ENCODE measurements around the gene GRIN2A.
"Not testable (repeated sequence)": the region's sequence is repeated elsewhere in the genome, so short reads cannot be mapped to it uniquely, and the experiment has no call there.

The GRIN2A gene

GRCh38 chr16:9906218-9906617 lies 276.0 kb downstream of the GRIN2A start:
- Histone ChIP-seq H3K4me1 (ENCODE audit: control insufficient read depth, insufficient read depth, low read length, unreplicated experiment) (no peaks in the 10 kb centered on the region), H3K27me3 (ENCODE audit: insufficient read depth, low read length) (no peaks in the 10 kb centered on the region), H2AFZ (ENCODE audit: low read length, unreplicated experiment) (no peak overlapping the region), H3K4me3 (ENCODE audit: low read depth, low read length) (no peak overlapping the region), H3K27ac (ENCODE audit: low read depth, low read length) (no peak overlapping the region), H3K36me3 (ENCODE audit: insufficient read depth, low read length) (no peaks in the 10 kb centered on the region), H3K79me2 (ENCODE audit: control insufficient read depth, insufficient read depth, low read length, unreplicated experiment) (no peaks in the 10 kb centered on the region)

GRCh38 chr16:9904526-9904925 lies 277.7 kb downstream of the GRIN2A start:
- H3K4me3 ChIP-seq (ENCODE audit: low read depth, low read length), result no peak overlapping the region
- no peak overlapping the region for H2AFZ ChIP-seq (ENCODE audit: low read length, unreplicated experiment)
- H3K27ac ChIP-seq (ENCODE audit: low read depth, low read length), result no peak overlapping the region
- no peaks in the 10 kb centered on the region for H3K27me3 ChIP-seq (ENCODE audit: insufficient read depth, low read length)
- no peaks in the 10 kb centered on the region for H3K4me1 ChIP-seq (ENCODE audit: control insufficient read depth, insufficient read depth, low read length, unreplicated experiment)
- no peaks in the 10 kb centered on the region for H3K36me3 ChIP-seq (ENCODE audit: insufficient read depth, low read length)
- H3K79me2 ChIP-seq (ENCODE audit: control insufficient read depth, insufficient read depth, low read length, unreplicated experiment), result no peaks in the 10 kb centered on the region

GRCh38 chr16:9900576-9900975 lies 281.7 kb downstream of the GRIN2A start:
- Histone ChIP-seq H3K27me3 (ENCODE audit: insufficient read depth, low read length) (no peaks in the 10 kb centered on the region), H3K79me2 (ENCODE audit: control insufficient read depth, insufficient read depth, low read length, unreplicated experiment) (no peaks in the 10 kb centered on the region), H3K4me1 (ENCODE audit: control insufficient read depth, insufficient read depth, low read length, unreplicated experiment) (no peaks in the 10 kb centered on the region), H2AFZ (ENCODE audit: low read length, unreplicated experiment) (no peak overlapping the region), H3K4me3 (ENCODE audit: low read depth, low read length) (no peak overlapping the region), H3K27ac (ENCODE audit: low read depth, low read length) (no peak overlapping the region), H3K36me3 (ENCODE audit: insufficient read depth, low read length) (no peaks in the 10 kb centered on the region)

GRCh38 chr16:9898555-9898954 lies 283.7 kb downstream of the GRIN2A start:
- Histone ChIP-seq H3K4me3 (ENCODE audit: low read depth, low read length) (no peak overlapping the region), H3K36me3 (ENCODE audit: insufficient read depth, low read length) (no peaks in the 10 kb centered on the region), H3K79me2 (ENCODE audit: control insufficient read depth, insufficient read depth, low read length, unreplicated experiment) (no peaks in the 10 kb centered on the region), H3K4me1 (ENCODE audit: control insufficient read depth, insufficient read depth, low read length, unreplicated experiment) (no peaks in the 10 kb centered on the region), H3K27me3 (ENCODE audit: insufficient read depth, low read length) (no peaks in the 10 kb centered on the region), H2AFZ (ENCODE audit: low read length, unreplicated experiment) (no peak overlapping the region), H3K27ac (ENCODE audit: low read depth, low read length) (no peak overlapping the region)

GRCh38 chr16:9898124-9898523 lies 284.1 kb downstream of the GRIN2A start:
- Histone ChIP-seq H3K79me2 (ENCODE audit: control insufficient read depth, insufficient read depth, low read length, unreplicated experiment) (no peaks in the 10 kb centered on the region), H3K4me3 (ENCODE audit: low read depth, low read length) (no peak overlapping the region), H3K27ac (ENCODE audit: low read depth, low read length) (no peak overlapping the region), H3K27me3 (ENCODE audit: insufficient read depth, low read length) (no peaks in the 10 kb centered on the region), H3K4me1 (ENCODE audit: control insufficient read depth, insufficient read depth, low read length, unreplicated experiment) (no peaks in the 10 kb centered on the region), H3K36me3 (ENCODE audit: insufficient read depth, low read length) (no peaks in the 10 kb centered on the region), H2AFZ (ENCODE audit: low read length, unreplicated experiment) (no peak overlapping the region)

GRCh38 chr16:9895817-9896216 lies 286.4 kb downstream of the GRIN2A start:
- no peaks in the 10 kb centered on the region for H3K79me2 ChIP-seq (ENCODE audit: control insufficient read depth, insufficient read depth, low read length, unreplicated experiment)
- H3K27me3 ChIP-seq (ENCODE audit: insufficient read depth, low read length), result no peaks in the 10 kb centered on the region
- H3K27ac ChIP-seq (ENCODE audit: low read depth, low read length), result no peak overlapping the region
- no peak overlapping the region for H2AFZ ChIP-seq (ENCODE audit: low read length, unreplicated experiment)
- no peaks in the 10 kb centered on the region for H3K4me1 ChIP-seq (ENCODE audit: control insufficient read depth, insufficient read depth, low read length, unreplicated experiment)
- no peaks in the 10 kb centered on the region for H3K36me3 ChIP-seq (ENCODE audit: insufficient read depth, low read length)
- no peak overlapping the region for H3K4me3 ChIP-seq (ENCODE audit: low read depth, low read length)

GRCh38 chr16:9885876-9886275 lies 296.4 kb downstream of the GRIN2A start:
- Histone ChIP-seq H3K4me1 (ENCODE audit: control insufficient read depth, insufficient read depth, low read length, unreplicated experiment) (no peaks in the 10 kb centered on the region), H3K27ac (ENCODE audit: low read depth, low read length) (no peak overlapping the region), H2AFZ (ENCODE audit: low read length, unreplicated experiment) (no peak overlapping the region), H3K79me2 (ENCODE audit: control insufficient read depth, insufficient read depth, low read length, unreplicated experiment) (no peaks in the 10 kb centered on the region), H3K4me3 (ENCODE audit: low read depth, low read length) (no peak overlapping the region), H3K27me3 (ENCODE audit: insufficient read depth, low read length) (no peaks in the 10 kb centered on the region), H3K36me3 (ENCODE audit: insufficient read depth, low read length) (no peaks in the 10 kb centered on the region)

- Histone ChIP-seq H3K36me3 (ENCODE audit: insufficient read depth, low read length) (no peaks in the 10 kb centered on the region), H3K4me1 (ENCODE audit: control insufficient read depth, insufficient read depth, low read length, unreplicated experiment) (no peaks in the 10 kb centered on the region), H3K27me3 (ENCODE audit: insufficient read depth, low read length) (no peaks in the 10 kb centered on the region), H2AFZ (ENCODE audit: low read length, unreplicated experiment) (no peak overlapping the region), H3K27ac (ENCODE audit: low read depth, low read length) (no peak overlapping the region), H3K79me2 (ENCODE audit: control insufficient read depth, insufficient read depth, low read length, unreplicated experiment) (no peaks in the 10 kb centered on the region), H3K4me3 (ENCODE audit: low read depth, low read length) (no peak overlapping the region)
Observed at GRCh38 chr16:9885467-9885866, 296.8 kb downstream of the GRIN2A start.

- H3K79me2 ChIP-seq (ENCODE audit: control insufficient read depth, insufficient read depth, low read length, unreplicated experiment); H3K36me3 ChIP-seq (ENCODE audit: insufficient read depth, low read length); H3K27me3 ChIP-seq (ENCODE audit: insufficient read depth, low read length); H3K4me1 ChIP-seq (ENCODE audit: control insufficient read depth, insufficient read depth, low read length, unreplicated experiment); H3K4me3 ChIP-seq (ENCODE audit: low read depth, low read length); H3K27ac ChIP-seq (ENCODE audit: low read depth, low read length); H2AFZ ChIP-seq (ENCODE audit: low read length, unreplicated experiment): not testable (repeated sequence)
Observed at GRCh38 chr16:9875981-9876380, 306.2 kb downstream of the GRIN2A start.

GRCh38 chr16:9874219-9874618 lies 308.0 kb downstream of the GRIN2A start:
- no peaks in the 10 kb centered on the region for H3K4me1 ChIP-seq (ENCODE audit: control insufficient read depth, insufficient read depth, low read length, unreplicated experiment)
- H3K36me3 ChIP-seq (ENCODE audit: insufficient read depth, low read length), result no peaks in the 10 kb centered on the region
- H3K79me2 ChIP-seq (ENCODE audit: control insufficient read depth, insufficient read depth, low read length, unreplicated experiment), result no peaks in the 10 kb centered on the region
- no peak overlapping the region for H3K4me3 ChIP-seq (ENCODE audit: low read depth, low read length)
- H3K27me3 ChIP-seq (ENCODE audit: insufficient read depth, low read length), result no peaks in the 10 kb centered on the region
- H3K27ac ChIP-seq (ENCODE audit: low read depth, low read length), result no peak overlapping the region
- H2AFZ ChIP-seq (ENCODE audit: low read length, unreplicated experiment), result no peak overlapping the region

- no peak overlapping the region for H3K27ac ChIP-seq (ENCODE audit: low read depth, low read length)
- H3K79me2 ChIP-seq (ENCODE audit: control insufficient read depth, insufficient read depth, low read length, unreplicated experiment), result no peaks in the 10 kb centered on the region
- no peak overlapping the region for H2AFZ ChIP-seq (ENCODE audit: low read length, unreplicated experiment)
- no peaks in the 10 kb centered on the region for H3K36me3 ChIP-seq (ENCODE audit: insufficient read depth, low read length)
- no peaks in the 10 kb centered on the region for H3K4me1 ChIP-seq (ENCODE audit: control insufficient read depth, insufficient read depth, low read length, unreplicated experiment)
- H3K4me3 ChIP-seq (ENCODE audit: low read depth, low read length), result no peak overlapping the region
- H3K27me3 ChIP-seq (ENCODE audit: insufficient read depth, low read length), result no peaks in the 10 kb centered on the region
Observed at GRCh38 chr16:9870962-9871361, 311.3 kb downstream of the GRIN2A start.

- no peaks in the 10 kb centered on the region for H3K79me2 ChIP-seq (ENCODE audit: control insufficient read depth, insufficient read depth, low read length, unreplicated experiment)
- no peak overlapping the region for H3K27ac ChIP-seq (ENCODE audit: low read depth, low read length)
- no peaks in the 10 kb centered on the region for H3K27me3 ChIP-seq (ENCODE audit: insufficient read depth, low read length)
- no peaks in the 10 kb centered on the region for H3K4me1 ChIP-seq (ENCODE audit: control insufficient read depth, insufficient read depth, low read length, unreplicated experiment)
- H2AFZ ChIP-seq (ENCODE audit: low read length, unreplicated experiment), result no peak overlapping the region
- no peaks in the 10 kb centered on the region for H3K36me3 ChIP-seq (ENCODE audit: insufficient read depth, low read length)
- no peak overlapping the region for H3K4me3 ChIP-seq (ENCODE audit: low read depth, low read length)
Observed at GRCh38 chr16:9869776-9870175, 312.5 kb downstream of the GRIN2A start.
